AG04449 (cell line): ENCODE results near the gene UIMC1.

Experiments used
- CTCF ChIA-PET: fragments of 350-600 bp; formaldehyde crosslinking; extraction: SDS; loops from one replicate; lab custom pipeline; 2021; ENCODE audit warnings: antibody characterized with exemption; lab: Yijun Ruan, JAX
- POLR2A ChIA-PET: fragments of 400-600, 350-600 bp; formaldehyde crosslinking; extraction: SDS; loops from one replicate; lab custom pipeline; 2020; ENCODE audit warnings: antibody characterized with exemption, inconsistent platforms; lab: Yijun Ruan, JAX
- DNase-seq: peaks from one replicate; pipeline ENCODE4 v3.0.0-alpha.2; 2010; ENCODE audit warnings: low read depth, low spot score
- H3K4me3 ChIP-seq: 2 replicates; pipeline ENCODE4 v1.5.1; 2011; ENCODE audit warnings: low read depth, mild to moderate bottlenecking, control low read depth, low read length
- CTCF ChIP-seq: IDR thresholded peaks from one replicate; pipeline ENCODE4 v1.5.1; 2011; ENCODE audit warnings: mild to moderate bottlenecking, moderate library complexity, low read length, control low read depth, inconsistent platforms; ENCODE audit not compliant: insufficient read depth; ENCODE audit errors: missing control alignments

UIMC1 gene

GRCh38 chr5:176880366-176881020 is 126.1 kb downstream of the UIMC1 start:
- ChIA-PET POLR2A (no interaction called here), CTCF (interaction anchor here (1.0 kb wide), 1 partner anchor 13 kb away, joined by 3 read pairs; no protein-coding TSS in a partner anchor)

GRCh38 chr5:176879663-176880361 is 126.8 kb downstream of the UIMC1 start:
- ChIA-PET CTCF (interaction anchor here (1.0 kb wide), 1 partner anchor 12 kb away, joined by 3 read pairs; no protein-coding TSS in a partner anchor), POLR2A (no interaction called here)
- no peak overlapping the region for H3K4me3 ChIP-seq
- DNase-seq: no peak
- TF ChIP-seq CTCF: no peak

More at GRCh38 chr5:176880366-176881020, 126.1 kb downstream of the UIMC1 start:
- DNase-seq: no peak
- no peak overlapping the region for H3K4me3 ChIP-seq
- TF ChIP-seq CTCF: no peak

- CTCF ChIA-PET: interaction anchor here (1.0 kb wide), 2 partner anchors 11 to 219 kb away, joined by 3 read pairs; no protein-coding TSS in a partner anchor
- no peak for TF ChIP-seq CTCF
- no peak for DNase-seq
- no peak overlapping the region for H3K4me3 ChIP-seq
- POLR2A ChIA-PET: no interaction called here
Observed at GRCh38 chr5:176878906-176879662, 127.5 kb downstream of the UIMC1 start.

GRCh38 chr5:176878463-176878862 is 128.1 kb downstream of the UIMC1 start:
- DNase-seq: no peak
- no peak for TF ChIP-seq CTCF
- POLR2A ChIA-PET: no interaction called here
- CTCF ChIA-PET: interaction anchor here (1.0 kb wide), 1 partner anchor 218 kb away, joined by 3 read pairs; no protein-coding TSS in a partner anchor
- no peak overlapping the region for H3K4me3 ChIP-seq

GRCh38 chr5:176877793-176878331 is 128.7 kb downstream of the UIMC1 start:
- H3K4me3 ChIP-seq: no peak overlapping the region
- TF ChIP-seq CTCF: no peak
- ChIA-PET POLR2A (no interaction called here), CTCF (interaction anchor here (0.6 kb wide), 1 partner anchor 9 kb away, joined by 3 read pairs; no protein-coding TSS in a partner anchor)
- no peak for DNase-seq
